Measurements from ENCODE around the gene SLC9A6. TPM values are rescaled to one million over a fixed set of nuclear protein-coding genes. Genes with fewer than 3 reads are reported as not detected.
A peak's percentile ranks its signal among the peaks of the same experiment; 100 is the strongest.

The SLC9A6 gene
- total and polyA plus RNA-seq, 9 of the 15 experiments (the other 6 are each of a cell fraction or from before 2014, with no cell fraction given) = 3.7 to 13.9 (median 9.9) TPM

DNA sequence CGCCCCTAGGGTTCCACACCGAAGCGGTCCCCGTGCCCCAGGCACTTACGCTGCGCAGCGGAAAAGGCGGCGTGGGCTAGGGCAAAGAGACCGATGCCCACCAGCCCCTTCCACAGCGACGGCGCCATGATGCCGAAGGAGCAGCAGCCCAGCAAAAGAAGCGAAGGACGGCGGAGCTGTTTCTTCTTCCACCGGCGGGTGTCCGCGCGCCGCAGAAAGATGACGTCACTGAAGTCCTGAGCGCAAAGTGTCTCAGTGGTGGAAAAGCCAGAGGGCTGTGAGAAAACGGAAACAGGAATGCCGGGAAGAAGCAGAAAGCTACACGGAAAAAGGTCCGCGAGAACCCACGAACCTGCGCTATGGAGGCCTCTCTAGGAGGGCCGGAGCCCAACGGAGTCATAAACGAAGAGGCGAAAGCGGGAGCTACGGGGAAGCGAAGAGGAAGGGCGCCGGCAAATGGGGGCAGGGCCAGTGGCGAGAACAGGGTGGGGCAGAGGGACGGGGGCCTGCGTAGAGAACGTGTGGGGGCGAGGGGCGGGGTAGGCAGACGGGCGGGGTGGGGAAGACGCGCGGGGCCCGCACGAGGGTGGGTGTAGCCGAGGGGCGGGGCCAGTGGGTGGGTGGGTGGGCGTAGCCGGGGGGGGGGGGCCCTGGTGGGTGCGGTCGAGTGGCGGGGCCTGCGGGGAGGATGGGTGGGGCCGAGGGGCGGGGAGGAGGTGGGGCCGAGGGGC, 11.5 kb upstream of the SLC9A6 start, which contains the start of gene MMGT1 (continued):
- TF ChIP-seq, protein P1, sequence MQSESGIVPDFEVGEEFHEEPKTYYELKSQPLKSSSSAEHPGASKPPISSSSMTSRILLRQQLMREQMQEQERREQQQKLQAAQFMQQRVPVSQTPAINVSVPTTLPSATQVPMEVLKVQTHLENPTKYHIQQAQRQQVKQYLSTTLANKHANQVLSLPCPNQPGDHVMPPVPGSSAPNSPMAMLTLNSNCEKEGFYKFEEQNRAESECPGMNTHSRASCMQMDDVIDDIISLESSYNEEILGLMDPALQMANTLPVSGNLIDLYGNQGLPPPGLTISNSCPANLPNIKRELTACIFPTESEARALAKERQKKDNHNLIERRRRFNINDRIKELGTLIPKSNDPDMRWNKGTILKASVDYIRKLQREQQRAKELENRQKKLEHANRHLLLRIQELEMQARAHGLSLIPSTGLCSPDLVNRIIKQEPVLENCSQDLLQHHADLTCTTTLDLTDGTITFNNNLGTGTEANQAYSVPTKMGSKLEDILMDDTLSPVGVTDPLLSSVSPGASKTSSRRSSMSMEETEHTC (IDR thresholded peaks at IDR 0.05) = no peak
- TF ChIP-seq SUPT5H (IDR thresholded peaks at IDR 0.05) (peak; percentile 84), SRSF9 (IDR thresholded peaks at IDR 0.05; ENCODE audit: borderline replicate concordance, low read depth, low read length) (no peak), TCFL5 (CRISPR knock-in tag; conservative IDR thresholded peaks at IDR 0.05) (no peak), SIN3B (IDR thresholded peaks at IDR 0.05; ENCODE audit: low read depth) (peak; percentile 88), PHF20 (IDR thresholded peaks at IDR 0.05; ENCODE audit: partially characterized antibody) (peak; percentile 89), TBP (optimal IDR thresholded peaks at IDR 0.05; ENCODE audit: low read depth, low read length) (peak; percentile 53), MCM7 (IDR thresholded peaks at IDR 0.05) (no peak), ZNF316 (IDR thresholded peaks at IDR 0.05) (no peak), CHD1 (IDR thresholded peaks at IDR 0.05; ENCODE audit: low read length) (no peak), GTF2E2 (tag; IDR thresholded peaks at IDR 0.05) (no peak), GABPA (tag; conservative IDR thresholded peaks at IDR 0.05; ENCODE audit: low read depth) (peak; percentile 72), ESRRA (IDR thresholded peaks at IDR 0.05; ENCODE audit: borderline replicate concordance, low read depth) (peak; percentile 19; the same call in 1 of the 2 replicates), NBN (IDR thresholded peaks at IDR 0.05; ENCODE audit: low read depth) (peak; percentile 97)
- TF ChIP-seq, protein P2, sequence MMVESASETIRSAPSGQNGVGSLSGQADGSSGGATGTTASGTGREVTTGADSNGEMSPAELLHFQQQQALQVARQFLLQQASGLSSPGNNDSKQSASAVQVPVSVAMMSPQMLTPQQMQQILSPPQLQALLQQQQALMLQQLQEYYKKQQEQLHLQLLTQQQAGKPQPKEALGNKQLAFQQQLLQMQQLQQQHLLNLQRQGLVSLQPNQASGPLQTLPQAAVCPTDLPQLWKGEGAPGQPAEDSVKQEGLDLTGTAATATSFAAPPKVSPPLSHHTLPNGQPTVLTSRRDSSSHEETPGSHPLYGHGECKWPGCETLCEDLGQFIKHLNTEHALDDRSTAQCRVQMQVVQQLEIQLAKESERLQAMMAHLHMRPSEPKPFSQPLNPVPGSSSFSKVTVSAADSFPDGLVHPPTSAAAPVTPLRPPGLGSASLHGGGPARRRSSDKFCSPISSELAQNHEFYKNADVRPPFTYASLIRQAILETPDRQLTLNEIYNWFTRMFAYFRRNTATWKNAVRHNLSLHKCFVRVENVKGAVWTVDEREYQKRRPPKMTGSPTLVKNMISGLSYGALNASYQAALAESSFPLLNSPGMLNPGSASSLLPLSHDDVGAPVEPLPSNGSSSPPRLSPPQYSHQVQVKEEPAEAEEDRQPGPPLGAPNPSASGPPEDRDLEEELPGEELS (CRISPR knock-in tag; IDR thresholded peaks at IDR 0.05; ENCODE audit: borderline replicate concordance) = no peak
- TF ChIP-seq, protein P3, sequence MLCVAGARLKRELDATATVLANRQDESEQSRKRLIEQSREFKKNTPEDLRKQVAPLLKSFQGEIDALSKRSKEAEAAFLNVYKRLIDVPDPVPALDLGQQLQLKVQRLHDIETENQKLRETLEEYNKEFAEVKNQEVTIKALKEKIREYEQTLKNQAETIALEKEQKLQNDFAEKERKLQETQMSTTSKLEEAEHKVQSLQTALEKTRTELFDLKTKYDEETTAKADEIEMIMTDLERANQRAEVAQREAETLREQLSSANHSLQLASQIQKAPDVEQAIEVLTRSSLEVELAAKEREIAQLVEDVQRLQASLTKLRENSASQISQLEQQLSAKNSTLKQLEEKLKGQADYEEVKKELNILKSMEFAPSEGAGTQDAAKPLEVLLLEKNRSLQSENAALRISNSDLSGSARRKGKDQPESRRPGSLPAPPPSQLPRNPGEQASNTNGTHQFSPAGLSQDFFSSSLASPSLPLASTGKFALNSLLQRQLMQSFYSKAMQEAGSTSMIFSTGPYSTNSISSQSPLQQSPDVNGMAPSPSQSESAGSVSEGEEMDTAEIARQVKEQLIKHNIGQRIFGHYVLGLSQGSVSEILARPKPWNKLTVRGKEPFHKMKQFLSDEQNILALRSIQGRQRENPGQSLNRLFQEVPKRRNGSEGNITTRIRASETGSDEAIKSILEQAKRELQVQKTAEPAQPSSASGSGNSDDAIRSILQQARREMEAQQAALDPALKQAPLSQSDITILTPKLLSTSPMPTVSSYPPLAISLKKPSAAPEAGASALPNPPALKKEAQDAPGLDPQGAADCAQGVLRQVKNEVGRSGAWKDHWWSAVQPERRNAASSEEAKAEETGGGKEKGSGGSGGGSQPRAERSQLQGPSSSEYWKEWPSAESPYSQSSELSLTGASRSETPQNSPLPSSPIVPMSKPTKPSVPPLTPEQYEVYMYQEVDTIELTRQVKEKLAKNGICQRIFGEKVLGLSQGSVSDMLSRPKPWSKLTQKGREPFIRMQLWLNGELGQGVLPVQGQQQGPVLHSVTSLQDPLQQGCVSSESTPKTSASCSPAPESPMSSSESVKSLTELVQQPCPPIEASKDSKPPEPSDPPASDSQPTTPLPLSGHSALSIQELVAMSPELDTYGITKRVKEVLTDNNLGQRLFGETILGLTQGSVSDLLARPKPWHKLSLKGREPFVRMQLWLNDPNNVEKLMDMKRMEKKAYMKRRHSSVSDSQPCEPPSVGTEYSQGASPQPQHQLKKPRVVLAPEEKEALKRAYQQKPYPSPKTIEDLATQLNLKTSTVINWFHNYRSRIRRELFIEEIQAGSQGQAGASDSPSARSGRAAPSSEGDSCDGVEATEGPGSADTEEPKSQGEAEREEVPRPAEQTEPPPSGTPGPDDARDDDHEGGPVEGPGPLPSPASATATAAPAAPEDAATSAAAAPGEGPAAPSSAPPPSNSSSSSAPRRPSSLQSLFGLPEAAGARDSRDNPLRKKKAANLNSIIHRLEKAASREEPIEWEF (CRISPR knock-in tag; IDR thresholded peaks at IDR 0.05) = no peak
- TF ChIP-seq, protein P4, sequence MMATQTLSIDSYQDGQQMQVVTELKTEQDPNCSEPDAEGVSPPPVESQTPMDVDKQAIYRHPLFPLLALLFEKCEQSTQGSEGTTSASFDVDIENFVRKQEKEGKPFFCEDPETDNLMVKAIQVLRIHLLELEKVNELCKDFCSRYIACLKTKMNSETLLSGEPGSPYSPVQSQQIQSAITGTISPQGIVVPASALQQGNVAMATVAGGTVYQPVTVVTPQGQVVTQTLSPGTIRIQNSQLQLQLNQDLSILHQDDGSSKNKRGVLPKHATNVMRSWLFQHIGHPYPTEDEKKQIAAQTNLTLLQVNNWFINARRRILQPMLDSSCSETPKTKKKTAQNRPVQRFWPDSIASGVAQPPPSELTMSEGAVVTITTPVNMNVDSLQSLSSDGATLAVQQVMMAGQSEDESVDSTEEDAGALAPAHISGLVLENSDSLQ (IDR thresholded peaks at IDR 0.05) = no peak
- TF ChIP-seq, protein P5, sequence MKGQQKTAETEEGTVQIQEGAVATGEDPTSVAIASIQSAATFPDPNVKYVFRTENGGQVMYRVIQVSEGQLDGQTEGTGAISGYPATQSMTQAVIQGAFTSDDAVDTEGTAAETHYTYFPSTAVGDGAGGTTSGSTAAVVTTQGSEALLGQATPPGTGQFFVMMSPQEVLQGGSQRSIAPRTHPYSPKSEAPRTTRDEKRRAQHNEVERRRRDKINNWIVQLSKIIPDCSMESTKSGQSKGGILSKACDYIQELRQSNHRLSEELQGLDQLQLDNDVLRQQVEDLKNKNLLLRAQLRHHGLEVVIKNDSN (CRISPR knock-in tag; IDR thresholded peaks at IDR 0.05) = 0 out of 2 replicates have a peak, but pooled peaks have one; percentile 8

All from K562 (cell line).